ENCODE results near the gene TCEAL8. TPM values are rescaled to one million over a fixed set of nuclear protein-coding genes. Genes with fewer than 3 reads are reported as not detected.

The TCEAL8 gene
- total and polyA plus RNA-seq, 4 experiments from 2014 or later = 33.9 to 122 (median 53.4) TPM

DNA sequence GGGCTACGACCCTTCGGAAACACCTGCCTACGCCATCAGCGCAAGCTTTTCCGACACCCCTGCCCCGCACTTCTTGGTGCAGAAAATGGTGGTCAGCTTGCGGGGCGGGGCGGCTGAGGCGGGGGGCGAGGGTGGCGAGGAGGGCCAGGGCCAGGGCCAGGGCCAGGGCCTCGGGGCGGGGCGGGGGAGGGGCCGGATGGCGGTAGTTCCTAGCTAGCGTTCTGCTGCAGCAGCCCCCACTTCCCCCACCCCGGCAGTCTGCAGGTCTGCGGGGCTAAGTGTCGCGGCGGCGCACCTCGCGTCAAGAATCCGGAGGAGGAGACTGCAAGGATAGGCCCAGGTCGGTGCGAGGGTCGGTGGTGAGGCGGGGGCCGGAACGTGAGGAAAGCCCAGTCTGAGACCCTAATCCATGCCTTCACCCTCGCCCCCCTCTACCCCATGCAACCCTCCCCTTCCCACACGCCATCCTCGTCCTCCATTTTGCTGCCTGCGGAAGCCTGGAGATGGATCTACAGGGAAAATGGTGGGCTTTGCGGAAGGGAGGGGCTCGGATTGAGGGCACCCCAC is 39.4 kb downstream of the TCEAL8 start:
- Histone ChIP-seq H3K9me3 (ENCODE audit: control insufficient read depth in 1 of 2, low read length in 2 of 2) (no peaks in the 10 kb centered on the region), H3K27me3 (ENCODE audit: insufficient read depth, low read length) (no peaks in the 10 kb centered on the region), H3K27ac (ENCODE audit: low read depth, low read length) (peak overlapping the region; percentile 77), H3K4me1 (ENCODE audit: insufficient read depth, low read length) (peaks cover 12% of the 10 kb centered on the region), H3K36me3 (ENCODE audit: insufficient read depth, low read length) (no peaks in the 10 kb centered on the region), H3K4me3 (ENCODE audit: low read length in 2 of 2) (peak overlapping the region; percentile 9 to 17)
- intact Hi-C loops (cut with micrococcal nuclease) = loop anchor here (2.0 to 10.0 kb wide), 4 partner anchors 39 to 471 kb away; partner anchors contain the start of genes BEX2, MORF4L2 and TCEAL8
- peaks cover 0 to 1% of the 10 kb centered on the region in 2 donors for H3K27me3 Mint-ChIP-seq
- peaks cover 0 to 17% (median 4%) of the 10 kb centered on the region in 4 donors for H3K4me1 Mint-ChIP-seq
- no peaks in the 10 kb centered on the region for H3K9me3 Mint-ChIP-seq
- H3K36me3 Mint-ChIP-seq = peaks cover 3 to 10% of the 10 kb centered on the region in 2 donors
- peak overlapping the region; percentile 68 to 92 (median 74) for H3K4me3 Mint-ChIP-seq
- peak overlapping the region in 6 of 7 donors; percentile 9 to 82 (median 60) for H3K27ac Mint-ChIP-seq
- ChIA-PET CTCF (ENCODE audit: partially characterized antibody) (interaction anchor here (1.2 kb wide), 1 partner anchor 248 kb away, joined by 3 read pairs; no protein-coding TSS in a partner anchor), POLR2A (ENCODE audit: partially characterized antibody) (interaction anchor here (0.7 to 1.8 kb wide), 4 partner anchors 39 to 249 kb away, joined by 4 to 10 read pairs (median 6); partner anchors contain the start of genes BEX2 and TCEAL8)
- DNase-seq = peak in 3 of 5 donors; percentile 24 to 50 (median 37)

DNA sequence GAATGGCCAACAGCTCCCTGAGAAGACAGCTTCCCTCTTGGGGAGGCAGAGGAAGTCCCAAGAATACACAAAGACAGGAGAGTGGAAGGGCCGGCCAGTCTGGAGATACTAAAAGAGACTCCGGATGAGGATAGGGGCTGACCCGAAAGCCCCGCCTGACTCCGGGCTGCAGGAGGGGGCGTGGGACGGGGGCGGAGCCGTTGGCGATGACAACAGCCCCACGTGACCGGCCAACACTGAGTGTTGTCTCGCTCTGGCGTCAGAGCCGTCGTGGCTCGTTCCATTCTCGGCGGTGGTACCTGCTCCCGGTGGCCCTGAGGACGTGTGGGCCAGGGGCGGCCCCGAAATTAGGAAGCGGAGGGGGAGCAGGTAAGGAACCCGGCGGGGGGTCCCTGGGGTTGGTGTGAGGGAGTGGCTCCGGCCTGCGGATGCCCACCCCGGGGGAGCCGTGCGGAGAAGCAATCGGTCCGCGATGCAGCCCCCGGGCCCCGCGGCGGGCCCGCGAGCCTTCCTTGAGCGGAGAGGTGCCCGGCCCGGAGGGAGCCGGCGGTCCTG is 40.0 kb downstream of the TCEAL8 start, which contains the start of gene BEX4:
TSS of gene BEX4 (plus strand) at position 239 of the 555 bp plus-strand sequence. CDS start 1,046 bp downstream, outside the sequence.
- H3K27ac ChIP-seq (ENCODE audit: low read depth, low read length) = peak within 1 kb of the TSS; percentile 77
- H3K4me1 ChIP-seq (ENCODE audit: insufficient read depth, low read length) = peaks cover 12% of the 10 kb centered on the region
- intact Hi-C loops (cut with micrococcal nuclease) = loop anchor here (2.0 to 10.0 kb wide), 4 partner anchors 40 to 472 kb away; partner anchors contain the start of genes BEX2, MORF4L2 and TCEAL8
- no peaks in the 10 kb centered on the region for H3K9me3 Mint-ChIP-seq
- peak; percentile 76 to 83 (median 78) for DNase-seq
- peaks cover 0 to 17% (median 4%) of the 10 kb centered on the region in 4 donors for H3K4me1 Mint-ChIP-seq
- no peaks in the 10 kb centered on the region for H3K36me3 ChIP-seq (ENCODE audit: insufficient read depth, low read length)
- H3K4me3 Mint-ChIP-seq = peak within 1 kb of the TSS; percentile 82 to 92 (median 88)
- no peaks in the 10 kb centered on the region for H3K9me3 ChIP-seq (ENCODE audit: control insufficient read depth in 1 of 2, low read length in 2 of 2)
- peaks cover 0 to 1% of the 10 kb centered on the region in 2 donors for H3K27me3 Mint-ChIP-seq
- H3K27ac Mint-ChIP-seq = peak within 1 kb of the TSS; percentile 74 to 95 (median 90)
- H3K4me3 ChIP-seq (ENCODE audit: low read length in 2 of 2) = peak within 1 kb of the TSS; percentile 9 to 17
- ChIA-PET CTCF (ENCODE audit: partially characterized antibody) (interaction anchor here (1.2 kb wide), 1 partner anchor 249 kb away, joined by 3 read pairs; no protein-coding TSS in a partner anchor), POLR2A (ENCODE audit: partially characterized antibody) (interaction anchor here (0.6 to 1.8 kb wide), 5 partner anchors 40 to 250 kb away, joined by 3 to 10 read pairs (median 5); partner anchors contain the start of genes BEX2 and TCEAL8)
- H3K36me3 Mint-ChIP-seq = peaks cover 3 to 10% of the 10 kb centered on the region in 2 donors
- H3K27me3 ChIP-seq (ENCODE audit: insufficient read depth, low read length) = no peaks in the 10 kb centered on the region

DNA sequence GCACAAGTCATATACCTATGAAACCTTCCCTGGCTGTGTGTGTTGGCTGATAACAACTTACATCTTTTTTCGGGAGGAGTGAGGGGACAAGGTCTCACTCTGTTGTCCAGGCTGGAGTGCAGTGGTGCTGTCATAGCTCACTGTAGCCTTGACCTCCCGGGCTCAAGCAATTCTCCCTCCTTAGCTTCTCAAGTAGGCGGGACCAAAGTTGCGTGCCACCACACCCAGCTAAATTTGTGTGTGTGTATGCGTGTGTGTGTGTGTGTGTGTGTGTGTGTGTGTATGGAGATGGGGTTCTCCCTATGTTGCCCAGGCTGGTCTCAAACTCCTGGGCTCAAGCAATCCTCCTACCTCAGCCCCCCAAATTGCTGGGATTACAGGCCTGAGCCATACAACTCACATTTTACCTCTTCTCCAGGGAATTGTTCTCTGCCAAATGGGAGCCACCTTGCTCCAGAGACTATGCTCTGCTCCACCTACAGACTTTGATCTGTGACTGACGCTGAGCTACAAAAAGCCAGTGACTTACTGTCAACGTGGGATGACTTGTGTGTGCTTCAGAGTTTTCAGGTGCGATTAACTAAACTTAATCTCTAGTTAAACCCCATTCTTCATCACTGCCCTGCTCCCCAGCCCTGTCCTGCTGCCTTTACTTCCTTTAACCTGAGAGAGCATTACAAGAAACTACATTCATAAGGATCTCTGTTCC is 42.1 kb downstream of the TCEAL8 start:
- no peak for DNase-seq
- Histone ChIP-seq H3K4me3 (ENCODE audit: low read length in 2 of 2) (no peak overlapping the region), H3K4me1 (ENCODE audit: insufficient read depth, low read length) (peaks cover 12% of the 10 kb centered on the region), H3K36me3 (ENCODE audit: insufficient read depth, low read length) (no peaks in the 10 kb centered on the region), H3K9me3 (ENCODE audit: control insufficient read depth in 1 of 2, low read length in 2 of 2) (no peaks in the 10 kb centered on the region), H3K27ac (ENCODE audit: low read depth, low read length) (no peak overlapping the region), H3K27me3 (ENCODE audit: insufficient read depth, low read length) (no peaks in the 10 kb centered on the region)
- intact Hi-C loops (cut with micrococcal nuclease) = loop anchor here (10.0 kb wide), 1 partner anchor 132 kb away; no protein-coding TSS in a partner anchor
- Mint-ChIP-seq H3K9me3 (no peaks in the 10 kb centered on the region), H3K27ac (no peak overlapping the region), H3K4me1 (peaks cover 0 to 17% (median 4%) of the 10 kb centered on the region in 4 donors), H3K27me3 (peaks cover 0 to 1% of the 10 kb centered on the region in 2 donors), H3K36me3 (peaks cover 3 to 10% of the 10 kb centered on the region in 2 donors), H3K4me3 (no peak overlapping the region)
- POLR2A ChIA-PET (ENCODE audit: partially characterized antibody) = interaction anchor here (0.6 to 2.0 kb wide), 2 partner anchors 110 to 252 kb away, joined by 3 to 10 read pairs; no protein-coding TSS in a partner anchor
- CTCF ChIA-PET (ENCODE audit: partially characterized antibody) = interaction anchor here (2.7 kb wide), 1 partner anchor 248 kb away, joined by 8 read pairs; no protein-coding TSS in a partner anchor

DNA sequence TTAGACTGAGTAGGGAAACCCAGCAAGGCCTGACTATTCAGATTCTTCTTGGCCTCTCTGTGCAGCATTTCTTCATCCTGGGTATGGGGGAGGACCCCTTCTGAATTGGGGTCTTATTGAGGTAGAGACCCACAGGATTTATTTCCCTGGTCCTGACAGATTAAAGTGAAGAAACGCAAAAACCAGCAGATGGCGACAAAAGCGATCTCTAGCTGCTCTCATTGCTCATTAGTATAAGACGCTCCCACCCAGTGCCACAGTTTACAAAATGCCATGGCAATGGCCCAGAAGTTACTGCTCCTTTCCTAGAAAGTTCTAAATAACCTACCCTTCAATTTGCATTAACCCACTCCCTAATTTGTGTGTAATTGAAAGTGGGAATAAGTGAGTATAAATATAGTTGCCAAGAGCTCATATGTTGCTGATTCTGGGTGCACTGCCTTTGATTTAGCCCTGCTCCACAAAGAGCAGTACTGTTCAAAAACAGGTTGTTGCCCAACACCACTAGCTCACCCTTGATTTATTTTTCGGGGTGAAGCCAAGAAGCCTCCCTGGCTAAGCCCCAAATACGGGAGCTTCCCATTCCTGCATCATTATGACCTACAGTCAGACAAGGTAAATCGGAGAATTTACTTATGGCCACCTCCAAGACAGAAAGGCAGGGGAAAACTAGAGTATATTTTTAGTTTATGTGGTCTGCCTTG is 43.8 kb downstream of the TCEAL8 start:
- Histone ChIP-seq H3K4me3 (ENCODE audit: low read length in 2 of 2) (no peak overlapping the region), H3K4me1 (ENCODE audit: insufficient read depth, low read length) (peaks cover 9% of the 10 kb centered on the region), H3K36me3 (ENCODE audit: insufficient read depth, low read length) (no peaks in the 10 kb centered on the region), H3K9me3 (ENCODE audit: control insufficient read depth in 1 of 2, low read length in 2 of 2) (no peaks in the 10 kb centered on the region), H3K27me3 (ENCODE audit: insufficient read depth, low read length) (no peaks in the 10 kb centered on the region), H3K27ac (ENCODE audit: low read depth, low read length) (no peak overlapping the region)
- intact Hi-C loops (cut with micrococcal nuclease) = loop anchor here (1.0 to 10.0 kb wide), 4 partner anchors 37 to 278 kb away; no protein-coding TSS in a partner anchor
- no peak overlapping the region for H3K4me3 Mint-ChIP-seq
- H3K9me3 Mint-ChIP-seq = no peaks in the 10 kb centered on the region
- peak; percentile 39 to 50 (median 44) for DNase-seq
- H3K27ac Mint-ChIP-seq = peak overlapping the region in 1 of 7 donors; percentile 23
- ChIA-PET CTCF (ENCODE audit: partially characterized antibody) (interaction anchor here (0.8 to 2.7 kb wide), 20 partner anchors 9 to 279 kb away, joined by 3 to 33 read pairs (median 4); partner anchors contain the start of gene TCEAL8), POLR2A (ENCODE audit: partially characterized antibody) (interaction anchor here (1.0 to 2.0 kb wide), 3 partner anchors 42 to 253 kb away, joined by 3 to 10 read pairs (median 3); no protein-coding TSS in a partner anchor)
- H3K4me1 Mint-ChIP-seq = peaks cover 0 to 11% (median 4%) of the 10 kb centered on the region in 4 donors
- peaks cover under 1 to 1% of the 10 kb centered on the region in 2 donors for H3K27me3 Mint-ChIP-seq
- peaks cover 0 to 7% of the 10 kb centered on the region in 2 donors for H3K36me3 Mint-ChIP-seq

DNA sequence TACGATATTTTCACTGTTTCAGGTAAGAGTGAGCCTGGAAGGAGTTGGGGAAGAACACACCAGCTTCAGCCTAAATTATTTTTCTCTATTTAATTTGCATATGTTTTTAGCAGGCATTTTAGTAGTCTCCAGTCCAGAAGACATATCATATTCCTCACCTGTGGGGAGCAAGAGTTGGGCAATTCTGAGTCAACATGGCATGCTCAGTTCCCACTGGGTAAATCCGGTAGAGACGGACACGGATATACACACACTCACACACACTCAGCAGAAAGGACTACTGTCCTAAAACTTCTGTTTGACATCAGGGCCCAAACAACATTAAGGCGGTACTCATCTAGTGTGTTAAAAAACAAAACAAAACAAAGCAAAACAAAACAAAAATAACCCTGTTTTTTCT is 44.9 kb downstream of the TCEAL8 start:
- Mint-ChIP-seq H3K4me3 (no peak overlapping the region), H3K4me1 (peaks cover 0 to 6% (median 4%) of the 10 kb centered on the region in 4 donors), H3K27me3 (peaks cover 1 to 2% of the 10 kb centered on the region in 2 donors), H3K9me3 (no peaks in the 10 kb centered on the region), H3K27ac (no peak overlapping the region), H3K36me3 (peaks cover 0 to 4% of the 10 kb centered on the region in 2 donors)
- intact Hi-C loops (cut with micrococcal nuclease) = loop anchor here (10.0 kb wide), 1 partner anchor 135 kb away; no protein-coding TSS in a partner anchor
- Histone ChIP-seq H3K4me3 (ENCODE audit: low read length in 2 of 2) (no peak overlapping the region), H3K4me1 (ENCODE audit: insufficient read depth, low read length) (peaks cover 4% of the 10 kb centered on the region), H3K27me3 (ENCODE audit: insufficient read depth, low read length) (no peaks in the 10 kb centered on the region), H3K36me3 (ENCODE audit: insufficient read depth, low read length) (no peaks in the 10 kb centered on the region), H3K27ac (ENCODE audit: low read depth, low read length) (no peak overlapping the region), H3K9me3 (ENCODE audit: control insufficient read depth in 1 of 2, low read length in 2 of 2) (no peaks in the 10 kb centered on the region)
- DNase-seq = no peak
- ChIA-PET POLR2A (ENCODE audit: partially characterized antibody) (no interaction called here), CTCF (ENCODE audit: partially characterized antibody) (interaction anchor here (0.5 to 2.4 kb wide), 5 partner anchors 20 to 280 kb away, joined by 3 to 33 read pairs (median 5); no protein-coding TSS in a partner anchor)
